Heart left ventricle (tissue), 16 donors: ENCODE data around the gene FOXRED2. TPM values are rescaled to one million over a fixed set of nuclear protein-coding genes. Genes with fewer than 3 reads are reported as not detected.
A peak's percentile ranks its signal among the peaks of the same experiment; 100 is the strongest.

Experiments used
- ATAC-seq, 4 donors: fragments of 200-7000 bp; cut with Tn5 transposase; one replicate each; pipeline ENCODE4 v1.9.1; 2020 to 2022; ENCODE audit warnings: moderate library complexity in 4 of 4, mild to moderate bottlenecking in 3 of 4, moderate number of reproducible peaks in 1 of 4
- DNase-seq, 5 donors: peaks; one replicate each; pipeline ENCODE4 v3.0.0-alpha.2; 2020
- H3K27ac ChIP-seq, 12 donors: fragments of 200-600 bp; sonication (generic) in 4 of 12; one replicate each; pipeline versions ENCODE4 v1.5.0 to v1.8.0; 2016 to 2022; ENCODE audit warnings: mild to moderate bottlenecking in 2 of 12
- H3K27me3 ChIP-seq, 9 donors: fragments of 200-600 bp; sonication (generic) in 2 of 9; one replicate each; pipeline versions ENCODE4 v1.5.1 to v1.8.0; 2016 to 2022; ENCODE audit warnings: mild to moderate bottlenecking in 3 of 9
- H3K36me3 ChIP-seq, 9 donors: fragments of 200-600 bp; sonication (generic) in 2 of 9; one replicate each; pipeline versions ENCODE4 v1.5.0 to v1.8.0; 2018 to 2022; ENCODE audit warnings: mild to moderate bottlenecking in 2 of 9
- H3K4me1 ChIP-seq, 12 donors: fragments of 200-600 bp; sonication (generic) in 4 of 12; one replicate each; pipeline versions ENCODE4 v1.5.0 to v1.8.0; 2016 to 2022; ENCODE audit warnings: mild to moderate bottlenecking in 3 of 12
- H3K4me3 ChIP-seq, 12 donors: fragments of 200-600 bp; sonication (generic) in 4 of 12; one replicate each; pipeline versions ENCODE4 v1.5.0 to v1.8.0; 2017 to 2022; ENCODE audit warnings: mild to moderate bottlenecking in 9 of 12, moderate library complexity in 4 of 12
- H3K9me3 ChIP-seq, 12 donors: fragments of 200-600 bp; sonication (generic) in 4 of 12; one replicate each; pipeline versions ENCODE4 v1.5.0 to v1.8.0; 2016 to 2022; ENCODE audit warnings: mild to moderate bottlenecking in 1 of 12
- CTCF ChIP-seq, 12 donors: fragments of 200-600 bp; sonication (generic) in 4 of 12; IDR thresholded peaks; one replicate each; pipeline versions ENCODE4 v1.5.0 to v1.8.0; 2018 to 2022; ENCODE audit warnings: antibody characterized with exemption in 12 of 12, mild to moderate bottlenecking in 5 of 12
- POLR2A ChIP-seq, 2 donors: fragments of 450-650 bp; IDR thresholded peaks; one replicate each; pipeline ENCODE4 v1.6.1; 2017; ENCODE audit warnings: antibody characterized with exemption in 2 of 2, mild to moderate bottlenecking in 2 of 2, moderate library complexity in 2 of 2
- WGBS, 4 donors: extraction: QIAGEN DNeasy Blood & Tissue Kit in 2 of 4; methylation state at CpG; one replicate each; pipeline versions ENCODE4 v1.1.5 to v1.1.7; 2013 to 2018; 5-methylcytosine and 5-hydroxymethylcytosine counted together
- intact Hi-C, 10 donors: fragments of 100-400 bp; cut with DNase I; formaldehyde crosslinking; loops; one replicate each; pipeline versions ENCODE4 v1.11.1 to v1.14.2; 2022
- polyA plus RNA-seq, 2 donors: library from polyadenylated mRNA; stranded (reverse); fragments of 200-250 nt; gene quantifications; one replicate each; pipeline ENCODE4 v1.2.3, GENCODE V29; 2013
- total RNA-seq, 9 donors: library from RNA; depleted of rRNA in 2 of 9; stranded (reverse); fragments of >200 nt in 2 of 9; fragmentation: NEBNext Ultra II Directional in 3 of 9; extraction: Animal tissue kit (Norgen Biotek cat#: 25700) in 3 of 9; gene quantifications; one replicate each; pipeline versions ENCODE4 v1.1.0 to v1.2.4, GENCODE V29; 2016 to 2023
- donor health status: ischemic (EF 13 %, LVEDD 7.1; RV severe dilation, severe dysfunction).
- donor health status: healthy with polysubstance abuse.
- donor health status: DM: no; HTN: yes; CAD: no.
- donor health status: DM: no; HTN: no; CAD: no.
- donor health status: ischemic (EF 25% LVEDD 6.9; RV normal size, moderate dysfunction).
- donor health status: ischemic (EF 25% LVEDD 5.7; RV mildly dilated, moderate dysfunction).
- donor health status: healthy.
- donor health status: DM: yes; HTN: yes; CAD: no.
- donor health status: ischemic (EF 35%, LVEDD 5.7; RV mildly dilated, moderate dysfunction).
- donor health status: nonischemic (EF 11% LVEDD 7.7; RV severe dilation, severe dysfunction).
- donor health status: DM: yes; HTN: yes; CAD: no.
- donor health status: PGD.
- donor health status: ischemic (EF 29% LVEDD 5.4; RV normal size, mild dysfunction).
- donor health status: nonischemic (EF 23%, LVEDD 6.1; RV moderate dilation, normal function).

Gene FOXRED2
- total and polyA plus RNA-seq, 11 donors = 3.5 to 12.1 (median 6.9) TPM

- peak overlapping the region in 9 of 12 donors; percentile 8 to 98 (median 55) for H3K27ac ChIP-seq
- peaks cover 5 to 90% (median 38%) of the 10 kb centered on the region in 12 donors for H3K4me1 ChIP-seq
- intact Hi-C loops = loop anchor here in 6 of 10 donors (5.0 to 10.0 kb wide), 4 partner anchors 32 to 65 kb away; partner anchors contain the start of gene MYH9 (in 4 of the 6)
- TF ChIP-seq POLR2A (IDR thresholded peaks at IDR 0.05) = no peak
- TF ChIP-seq CTCF (IDR thresholded peaks at IDR 0.05) = no peak
- peaks cover 0 to 9% (median 0%) of the 10 kb centered on the region in 12 donors for H3K9me3 ChIP-seq
- WGBS, 4 donors = 58 to 65% (median 61%) methylated on average over 9 to 11 of the region's 11 CpGs
- DNase-seq (no peak), ATAC-seq (no peak)
- H3K36me3 ChIP-seq = no peaks in the 10 kb centered on the region
- no peak overlapping the region for H3K4me3 ChIP-seq
- H3K27me3 ChIP-seq = no peaks in the 10 kb centered on the region
These were observed 57.2 kb downstream of the FOXRED2 start for GRCh38 chr22:36449596-36450175.

GRCh38 chr22:36447632-36448031 is 59.2 kb downstream of the FOXRED2 start:
- TF ChIP-seq POLR2A (IDR thresholded peaks at IDR 0.05) (no peak), CTCF (IDR thresholded peaks at IDR 0.05) (no peak)
- intact Hi-C loops = loop anchor here in 1 of 10 donors (10.0 kb wide), 1 partner anchor 53 kb away; no protein-coding TSS in a partner anchor
- peaks cover 5 to 78% (median 28%) of the 10 kb centered on the region in 12 donors for H3K4me1 ChIP-seq
- no peak overlapping the region for H3K4me3 ChIP-seq
- H3K9me3 ChIP-seq = peaks cover 0 to 9% (median 0%) of the 10 kb centered on the region in 12 donors
- WGBS, 4 donors = 89 to 100% (median 95%) methylated on average over 2 of the region's 2 CpGs
- no peaks in the 10 kb centered on the region for H3K36me3 ChIP-seq
- peak overlapping the region in 2 of 12 donors; percentile 7 to 28 for H3K27ac ChIP-seq
- no peaks in the 10 kb centered on the region for H3K27me3 ChIP-seq
- no peak for DNase-seq
- no peak for ATAC-seq

GRCh38 chr22:36445158-36445668 is 61.6 kb downstream of the FOXRED2 start:
- Histone ChIP-seq H3K4me1 (peaks cover 0 to 63% (median 14%) of the 10 kb centered on the region in 12 donors), H3K27me3 (no peaks in the 10 kb centered on the region), H3K27ac (peak overlapping the region in 11 of 12 donors; percentile 3 to 76 (median 51)), H3K4me3 (no peak overlapping the region), H3K9me3 (peaks cover 0 to 9% (median 0%) of the 10 kb centered on the region in 12 donors), H3K36me3 (no peaks in the 10 kb centered on the region)
- peak in 3 of 4 donors; percentile 51 to 74 (median 73) for ATAC-seq
- DNase-seq = peak in 3 of 5 donors; percentile 77 to 85 (median 79)
- no peak for TF ChIP-seq POLR2A (IDR thresholded peaks at IDR 0.05)
- WGBS, 4 donors = 63 to 72% (median 65%) methylated on average over 8 of the region's 8 CpGs
- intact Hi-C loops = loop anchor here in 1 of 10 donors (10.0 kb wide), 1 partner anchor 50 kb away; no protein-coding TSS in a partner anchor

GRCh38 chr22:36443198-36443770 is 63.6 kb downstream of the FOXRED2 start:
- Histone ChIP-seq H3K9me3 (peaks cover 0 to 9% (median 0%) of the 10 kb centered on the region in 12 donors), H3K4me1 (peaks cover 0 to 59% (median 1%) of the 10 kb centered on the region in 12 donors)
- intact Hi-C loops = loop anchor here in 1 of 10 donors (10.0 kb wide), 1 partner anchor 48 kb away; no protein-coding TSS in a partner anchor

More at GRCh38 chr22:36443198-36443770, 63.6 kb downstream of the FOXRED2 start:
- Histone ChIP-seq H3K27ac (no peak overlapping the region), H3K27me3 (no peaks in the 10 kb centered on the region), H3K4me3 (no peak overlapping the region), H3K36me3 (no peaks in the 10 kb centered on the region)
- WGBS, 4 donors = 78 to 86% (median 81%) methylated on average over 8 of the region's 8 CpGs
- ATAC-seq (no peak), DNase-seq (no peak)
- no peak for TF ChIP-seq CTCF (IDR thresholded peaks at IDR 0.05)
- no peak for TF ChIP-seq POLR2A (IDR thresholded peaks at IDR 0.05)
